Liver (tissue), 3 donors: ENCODE data around the gene STAT5B.

Experiments used
- ATF3 ChIP-seq: IDR thresholded peaks from 2 replicates; pipeline ENCODE4 v1.6.1; 2016; ENCODE audit warnings: antibody characterized with exemption
- CTCF ChIP-seq: fragments of 150-350 bp; IDR thresholded peaks from 2 replicates; pipeline ENCODE4 v1.5.1; 2017; ENCODE audit warnings: improper control_type of control experiment, low read depth, low read length; ENCODE audit not compliant: missing input control
- EGR1 ChIP-seq, 2 donors: IDR thresholded peaks; 2 replicates each; pipeline ENCODE4 v1.6.1; 2016 to 2018; ENCODE audit warnings: antibody characterized with exemption in 2 of 2, low read depth in 2 of 2
- GABPA ChIP-seq, 2 donors: IDR thresholded peaks in 1 of 2; conservative IDR thresholded peaks in 1 of 2; 2 replicates each; pipeline ENCODE4 v1.6.1; 2016; ENCODE audit warnings: antibody characterized with exemption in 2 of 2, mild to moderate bottlenecking in 1 of 2, moderate library complexity in 1 of 2
- JUND ChIP-seq, 2 donors: IDR thresholded peaks; 2 replicates each; pipeline ENCODE4 v1.6.1; 2016; ENCODE audit warnings: antibody characterized with exemption in 2 of 2
- MAX ChIP-seq: IDR thresholded peaks from 2 replicates; pipeline ENCODE4 v1.6.1; 2016; ENCODE audit warnings: antibody characterized with exemption
- NR2F2 ChIP-seq: IDR thresholded peaks from 2 replicates; pipeline ENCODE4 v1.6.1; 2016; ENCODE audit warnings: antibody characterized with exemption
- RAD21 ChIP-seq, 2 donors: IDR thresholded peaks; 2 replicates each; pipeline ENCODE4 v1.6.1; 2016; ENCODE audit warnings: antibody characterized with exemption in 2 of 2, mild to moderate bottlenecking in 2 of 2
- REST ChIP-seq: IDR thresholded peaks from 2 replicates; pipeline ENCODE4 v1.6.1; 2016; ENCODE audit warnings: antibody characterized with exemption, mild to moderate bottlenecking
- RXRA ChIP-seq, 2 donors: IDR thresholded peaks; 2 replicates each; pipeline ENCODE4 v1.6.1; 2017 to 2018; ENCODE audit warnings: antibody characterized with exemption in 2 of 2, mild to moderate bottlenecking in 1 of 2
- SP1 ChIP-seq: IDR thresholded peaks from 2 replicates; pipeline ENCODE4 v1.6.1; 2018; ENCODE audit warnings: antibody characterized with exemption, mild to moderate bottlenecking
- TAF1 ChIP-seq: conservative IDR thresholded peaks from 2 replicates; pipeline ENCODE4 v1.6.1; 2016; ENCODE audit warnings: antibody characterized with exemption, mild to moderate bottlenecking
- YY1 ChIP-seq: IDR thresholded peaks from 2 replicates; pipeline ENCODE4 v1.6.1; 2016; ENCODE audit warnings: antibody characterized with exemption, mild to moderate bottlenecking
- ZBTB33 ChIP-seq: IDR thresholded peaks from 2 replicates; pipeline ENCODE4 v1.6.1; 2016; ENCODE audit warnings: antibody characterized with exemption
- donor health status: healthy.
- donor health status: healthy.

- TF ChIP-seq CTCF (no peak), ZBTB33 (no peak), RAD21 (IDR thresholded peaks at IDR 0.05) (no peak), YY1 (no peak), GABPA (IDR thresholded peaks at IDR 0.05 in 1 of 2, conservative IDR thresholded peaks at IDR 0.05 in 1 of 2) (no peak), REST (no peak), TAF1 (no peak), EGR1 (IDR thresholded peaks at IDR 0.05; ENCODE audit: low read depth in 2 of 2) (no peak), JUND (IDR thresholded peaks at IDR 0.05) (no peak), MAX (no peak), SP1 (no peak), NR2F2 (no peak), RXRA (IDR thresholded peaks at IDR 0.05) (no peak), ATF3 (no peak)
Observed at GRCh38 chr17:42253578-42253977, 22.6 kb downstream of the STAT5B start.
